ENCODE results near the gene CELA1. TPM values are rescaled to one million over a fixed set of nuclear protein-coding genes. Genes with fewer than 3 reads are reported as not detected.
A peak's percentile ranks its signal among the peaks of the same experiment; 100 is the strongest.

The CELA1 gene
- total and polyA plus RNA-seq, 10 of the 15 experiments (the other 5 are each of a cell fraction or from before 2014, with no cell fraction given), result not detected

DNA sequence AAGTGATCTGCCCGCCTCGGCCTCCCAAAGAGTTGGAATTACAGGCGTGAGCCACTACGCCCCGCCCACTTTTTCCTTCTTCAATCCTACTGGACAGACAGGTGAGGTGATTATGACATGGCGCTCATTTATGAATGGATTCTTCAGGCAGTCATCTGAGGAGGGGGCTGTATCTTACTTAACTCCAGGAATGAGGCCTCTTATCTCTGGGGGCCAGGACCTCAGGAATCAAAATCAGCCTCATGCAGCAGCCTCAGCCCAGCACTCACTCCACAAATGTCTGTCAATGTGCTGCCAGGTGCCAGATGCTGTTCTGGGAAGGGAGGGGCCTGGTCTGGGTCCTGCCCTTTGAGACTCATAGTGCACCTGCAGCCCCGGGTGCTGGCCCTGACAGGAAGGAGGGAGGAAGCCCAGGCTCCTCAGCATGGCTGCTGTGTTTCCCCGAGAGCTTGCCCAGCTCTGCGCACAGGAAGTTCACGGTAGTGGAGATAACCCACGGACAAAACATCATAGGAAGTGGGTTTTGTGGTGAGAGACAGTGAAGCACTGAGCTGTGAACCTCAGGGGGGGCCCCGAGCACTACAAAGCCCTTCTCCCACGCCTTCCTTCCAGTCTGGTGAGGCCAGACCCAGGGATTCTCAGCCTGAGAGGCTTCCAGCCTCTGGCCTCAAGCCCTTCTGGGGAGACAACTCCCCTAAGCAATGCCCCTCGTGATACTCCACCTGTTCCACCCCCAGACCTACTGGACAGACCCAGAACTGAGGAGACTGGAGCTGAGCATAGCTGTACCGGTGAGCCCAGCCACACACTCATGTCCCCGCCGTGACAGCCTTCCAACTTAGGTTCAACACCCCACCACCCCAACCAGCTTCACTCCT lies 22.4 kb upstream of the CELA1 start (continued):
- TF ChIP-seq, protein P1, sequence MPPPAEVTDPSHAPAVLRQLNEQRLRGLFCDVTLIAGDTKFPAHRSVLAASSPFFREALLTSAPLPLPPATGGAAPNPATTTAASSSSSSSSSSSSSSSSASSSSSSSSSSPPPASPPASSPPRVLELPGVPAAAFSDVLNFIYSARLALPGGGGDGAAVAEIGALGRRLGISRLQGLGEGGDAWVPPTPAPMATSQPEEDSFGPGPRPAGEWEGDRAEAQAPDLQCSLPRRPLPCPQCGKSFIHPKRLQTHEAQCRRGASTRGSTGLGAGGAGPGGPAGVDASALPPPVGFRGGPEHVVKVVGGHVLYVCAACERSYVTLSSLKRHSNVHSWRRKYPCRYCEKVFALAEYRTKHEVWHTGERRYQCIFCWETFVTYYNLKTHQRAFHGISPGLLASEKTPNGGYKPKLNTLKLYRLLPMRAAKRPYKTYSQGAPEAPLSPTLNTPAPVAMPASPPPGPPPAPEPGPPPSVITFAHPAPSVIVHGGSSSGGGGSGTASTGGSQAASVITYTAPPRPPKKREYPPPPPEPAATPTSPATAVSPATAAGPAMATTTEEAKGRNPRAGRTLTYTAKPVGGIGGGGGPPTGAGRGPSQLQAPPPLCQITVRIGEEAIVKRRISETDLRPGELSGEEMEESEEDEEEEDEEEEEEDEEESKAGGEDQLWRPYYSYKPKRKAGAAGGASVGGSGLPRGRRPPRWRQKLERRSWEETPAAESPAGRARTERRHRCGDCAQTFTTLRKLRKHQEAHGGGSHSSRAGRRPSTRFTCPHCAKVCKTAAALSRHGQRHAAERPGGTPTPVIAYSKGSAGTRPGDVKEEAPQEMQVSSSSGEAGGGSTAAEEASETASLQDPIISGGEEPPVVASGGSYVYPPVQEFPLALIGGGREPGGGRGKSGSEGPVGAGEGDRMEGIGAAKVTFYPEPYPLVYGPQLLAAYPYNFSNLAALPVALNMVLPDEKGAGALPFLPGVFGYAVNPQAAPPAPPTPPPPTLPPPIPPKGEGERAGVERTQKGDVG (CRISPR knock-in tag; IDR thresholded peaks at IDR 0.05), result no peak
- TF ChIP-seq GATAD2B (conservative IDR thresholded peaks at IDR 0.05; ENCODE audit: low read depth) (peak; percentile 97), STAT3 (IDR thresholded peaks at IDR 0.05; ENCODE audit: low read depth, low read length) (no peak), ZNF217 (IDR thresholded peaks at IDR 0.05) (no peak), ZNF384 (IDR thresholded peaks at IDR 0.05; ENCODE audit: borderline replicate concordance, low read depth, low read length) (no peak), YY1 (IDR thresholded peaks at IDR 0.05; ENCODE audit: low read depth, low read length) (peak; percentile 93), ZNF622 (IDR thresholded peaks at IDR 0.05) (no peak)
- TF ChIP-seq, protein P2, sequence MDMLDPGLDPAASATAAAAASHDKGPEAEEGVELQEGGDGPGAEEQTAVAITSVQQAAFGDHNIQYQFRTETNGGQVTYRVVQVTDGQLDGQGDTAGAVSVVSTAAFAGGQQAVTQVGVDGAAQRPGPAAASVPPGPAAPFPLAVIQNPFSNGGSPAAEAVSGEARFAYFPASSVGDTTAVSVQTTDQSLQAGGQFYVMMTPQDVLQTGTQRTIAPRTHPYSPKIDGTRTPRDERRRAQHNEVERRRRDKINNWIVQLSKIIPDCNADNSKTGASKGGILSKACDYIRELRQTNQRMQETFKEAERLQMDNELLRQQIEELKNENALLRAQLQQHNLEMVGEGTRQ (IDR thresholded peaks at IDR 0.05; ENCODE audit: borderline replicate concordance, low read depth, low read length), result no peak
- TF ChIP-seq, protein P3, sequence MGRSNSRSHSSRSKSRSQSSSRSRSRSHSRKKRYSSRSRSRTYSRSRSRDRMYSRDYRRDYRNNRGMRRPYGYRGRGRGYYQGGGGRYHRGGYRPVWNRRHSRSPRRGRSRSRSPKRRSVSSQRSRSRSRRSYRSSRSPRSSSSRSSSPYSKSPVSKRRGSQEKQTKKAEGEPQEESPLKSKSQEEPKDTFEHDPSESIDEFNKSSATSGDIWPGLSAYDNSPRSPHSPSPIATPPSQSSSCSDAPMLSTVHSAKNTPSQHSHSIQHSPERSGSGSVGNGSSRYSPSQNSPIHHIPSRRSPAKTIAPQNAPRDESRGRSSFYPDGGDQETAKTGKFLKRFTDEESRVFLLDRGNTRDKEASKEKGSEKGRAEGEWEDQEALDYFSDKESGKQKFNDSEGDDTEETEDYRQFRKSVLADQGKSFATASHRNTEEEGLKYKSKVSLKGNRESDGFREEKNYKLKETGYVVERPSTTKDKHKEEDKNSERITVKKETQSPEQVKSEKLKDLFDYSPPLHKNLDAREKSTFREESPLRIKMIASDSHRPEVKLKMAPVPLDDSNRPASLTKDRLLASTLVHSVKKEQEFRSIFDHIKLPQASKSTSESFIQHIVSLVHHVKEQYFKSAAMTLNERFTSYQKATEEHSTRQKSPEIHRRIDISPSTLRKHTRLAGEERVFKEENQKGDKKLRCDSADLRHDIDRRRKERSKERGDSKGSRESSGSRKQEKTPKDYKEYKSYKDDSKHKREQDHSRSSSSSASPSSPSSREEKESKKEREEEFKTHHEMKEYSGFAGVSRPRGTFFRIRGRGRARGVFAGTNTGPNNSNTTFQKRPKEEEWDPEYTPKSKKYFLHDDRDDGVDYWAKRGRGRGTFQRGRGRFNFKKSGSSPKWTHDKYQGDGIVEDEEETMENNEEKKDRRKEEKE (IDR thresholded peaks at IDR 0.05), result no peak
- TF ChIP-seq, protein P4, sequence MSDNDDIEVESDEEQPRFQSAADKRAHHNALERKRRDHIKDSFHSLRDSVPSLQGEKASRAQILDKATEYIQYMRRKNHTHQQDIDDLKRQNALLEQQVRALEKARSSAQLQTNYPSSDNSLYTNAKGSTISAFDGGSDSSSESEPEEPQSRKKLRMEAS (IDR thresholded peaks at IDR 0.05; ENCODE audit: low read depth, low read length), result no peak; the same call in 1 of the 2 replicates
- TF ChIP-seq, protein P5, sequence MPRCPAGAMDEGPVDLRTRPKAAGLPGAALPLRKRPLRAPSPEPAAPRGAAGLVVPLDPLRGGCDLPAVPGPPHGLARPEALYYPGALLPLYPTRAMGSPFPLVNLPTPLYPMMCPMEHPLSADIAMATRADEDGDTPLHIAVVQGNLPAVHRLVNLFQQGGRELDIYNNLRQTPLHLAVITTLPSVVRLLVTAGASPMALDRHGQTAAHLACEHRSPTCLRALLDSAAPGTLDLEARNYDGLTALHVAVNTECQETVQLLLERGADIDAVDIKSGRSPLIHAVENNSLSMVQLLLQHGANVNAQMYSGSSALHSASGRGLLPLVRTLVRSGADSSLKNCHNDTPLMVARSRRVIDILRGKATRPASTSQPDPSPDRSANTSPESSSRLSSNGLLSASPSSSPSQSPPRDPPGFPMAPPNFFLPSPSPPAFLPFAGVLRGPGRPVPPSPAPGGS (IDR thresholded peaks at IDR 0.05; ENCODE audit: borderline replicate concordance, insufficient read depth, low read depth, low read length, poor library complexity, severe bottlenecking), result peak; percentile 94
- TF ChIP-seq, protein P6, sequence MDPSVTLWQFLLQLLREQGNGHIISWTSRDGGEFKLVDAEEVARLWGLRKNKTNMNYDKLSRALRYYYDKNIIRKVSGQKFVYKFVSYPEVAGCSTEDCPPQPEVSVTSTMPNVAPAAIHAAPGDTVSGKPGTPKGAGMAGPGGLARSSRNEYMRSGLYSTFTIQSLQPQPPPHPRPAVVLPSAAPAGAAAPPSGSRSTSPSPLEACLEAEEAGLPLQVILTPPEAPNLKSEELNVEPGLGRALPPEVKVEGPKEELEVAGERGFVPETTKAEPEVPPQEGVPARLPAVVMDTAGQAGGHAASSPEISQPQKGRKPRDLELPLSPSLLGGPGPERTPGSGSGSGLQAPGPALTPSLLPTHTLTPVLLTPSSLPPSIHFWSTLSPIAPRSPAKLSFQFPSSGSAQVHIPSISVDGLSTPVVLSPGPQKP (IDR thresholded peaks at IDR 0.05; ENCODE audit: low read depth, low read length), result 0 out of 2 replicates have a peak, but pooled peaks have one; percentile 24
- TF ChIP-seq, protein P7, sequence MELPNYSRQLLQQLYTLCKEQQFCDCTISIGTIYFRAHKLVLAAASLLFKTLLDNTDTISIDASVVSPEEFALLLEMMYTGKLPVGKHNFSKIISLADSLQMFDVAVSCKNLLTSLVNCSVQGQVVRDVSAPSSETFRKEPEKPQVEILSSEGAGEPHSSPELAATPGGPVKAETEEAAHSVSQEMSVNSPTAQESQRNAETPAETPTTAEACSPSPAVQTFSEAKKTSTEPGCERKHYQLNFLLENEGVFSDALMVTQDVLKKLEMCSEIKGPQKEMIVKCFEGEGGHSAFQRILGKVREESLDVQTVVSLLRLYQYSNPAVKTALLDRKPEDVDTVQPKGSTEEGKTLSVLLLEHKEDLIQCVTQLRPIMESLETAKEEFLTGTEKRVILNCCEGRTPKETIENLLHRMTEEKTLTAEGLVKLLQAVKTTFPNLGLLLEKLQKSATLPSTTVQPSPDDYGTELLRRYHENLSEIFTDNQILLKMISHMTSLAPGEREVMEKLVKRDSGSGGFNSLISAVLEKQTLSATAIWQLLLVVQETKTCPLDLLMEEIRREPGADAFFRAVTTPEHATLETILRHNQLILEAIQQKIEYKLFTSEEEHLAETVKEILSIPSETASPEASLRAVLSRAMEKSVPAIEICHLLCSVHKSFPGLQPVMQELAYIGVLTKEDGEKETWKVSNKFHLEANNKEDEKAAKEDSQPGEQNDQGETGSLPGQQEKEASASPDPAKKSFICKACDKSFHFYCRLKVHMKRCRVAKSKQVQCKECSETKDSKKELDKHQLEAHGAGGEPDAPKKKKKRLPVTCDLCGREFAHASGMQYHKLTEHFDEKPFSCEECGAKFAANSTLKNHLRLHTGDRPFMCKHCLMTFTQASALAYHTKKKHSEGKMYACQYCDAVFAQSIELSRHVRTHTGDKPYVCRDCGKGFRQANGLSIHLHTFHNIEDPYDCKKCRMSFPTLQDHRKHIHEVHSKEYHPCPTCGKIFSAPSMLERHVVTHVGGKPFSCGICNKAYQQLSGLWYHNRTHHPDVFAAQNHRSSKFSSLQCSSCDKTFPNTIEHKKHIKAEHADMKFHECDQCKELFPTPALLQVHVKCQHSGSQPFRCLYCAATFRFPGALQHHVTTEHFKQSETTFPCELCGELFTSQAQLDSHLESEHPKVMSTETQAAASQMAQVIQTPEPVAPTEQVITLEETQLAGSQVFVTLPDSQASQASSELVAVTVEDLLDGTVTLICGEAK (IDR thresholded peaks at IDR 0.05; ENCODE audit: borderline replicate concordance), result peak; percentile 80
